ENCODE measurements around the gene GPR85. TPM values are rescaled to one million over a fixed set of nuclear protein-coding genes. Genes with fewer than 3 reads are reported as not detected.

Gene GPR85
- total RNA-seq, 6 donors from 2014 or later: 0.39 to 3.3 (median 1.7) TPM; not detected in 2

DNA sequence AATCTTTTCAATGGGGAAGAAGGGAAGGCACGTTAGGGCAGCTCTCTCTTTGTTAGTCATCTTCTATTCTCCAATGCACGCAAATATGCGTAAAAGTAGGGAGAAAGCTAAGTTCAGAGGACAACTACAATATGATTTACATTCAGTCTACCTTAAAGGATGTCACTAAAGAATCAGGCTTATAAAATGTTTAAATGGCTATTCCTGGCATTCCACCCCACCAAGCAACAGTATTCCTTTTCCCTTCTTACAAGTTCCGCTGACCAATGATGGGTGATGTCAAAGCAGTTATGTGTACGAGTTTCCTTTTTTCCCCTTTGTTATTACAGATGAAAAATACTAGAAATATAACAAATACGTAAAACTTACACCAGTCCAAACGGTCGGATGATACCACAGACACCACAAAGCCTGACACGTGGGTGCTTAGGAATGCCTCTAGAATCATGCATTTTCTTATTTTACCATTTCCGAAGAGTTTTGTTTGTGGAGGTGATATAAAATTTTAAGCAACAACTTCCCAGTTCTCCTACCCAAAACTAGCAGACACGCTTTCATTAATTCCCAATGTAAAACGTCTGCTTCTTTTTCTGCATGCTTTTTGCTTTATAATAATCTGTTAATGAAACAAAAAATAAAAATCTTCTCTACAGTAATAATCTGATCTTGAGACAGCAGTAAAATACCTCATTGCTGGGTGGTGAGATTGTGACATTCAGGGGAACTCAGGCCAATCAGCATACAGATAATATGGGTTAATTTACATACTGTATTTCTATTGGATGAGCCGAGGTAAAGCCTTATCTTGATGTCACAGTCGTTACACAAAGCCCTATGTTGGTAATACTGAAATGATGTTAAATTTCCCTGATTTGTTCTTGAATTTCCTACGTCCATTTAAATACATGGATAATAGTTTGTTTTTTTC, 708 bp upstream of the GPR85 start:
- H3K27ac ChIP-seq: no peak overlapping the region
- H3K4me3 ChIP-seq: peak overlapping the region in 2 of 4 donors; percentile 44 to 52
- no peak for DNase-seq
- no peak for TF ChIP-seq EP300 (IDR thresholded peaks at IDR 0.05)
- TF ChIP-seq, protein P1, sequence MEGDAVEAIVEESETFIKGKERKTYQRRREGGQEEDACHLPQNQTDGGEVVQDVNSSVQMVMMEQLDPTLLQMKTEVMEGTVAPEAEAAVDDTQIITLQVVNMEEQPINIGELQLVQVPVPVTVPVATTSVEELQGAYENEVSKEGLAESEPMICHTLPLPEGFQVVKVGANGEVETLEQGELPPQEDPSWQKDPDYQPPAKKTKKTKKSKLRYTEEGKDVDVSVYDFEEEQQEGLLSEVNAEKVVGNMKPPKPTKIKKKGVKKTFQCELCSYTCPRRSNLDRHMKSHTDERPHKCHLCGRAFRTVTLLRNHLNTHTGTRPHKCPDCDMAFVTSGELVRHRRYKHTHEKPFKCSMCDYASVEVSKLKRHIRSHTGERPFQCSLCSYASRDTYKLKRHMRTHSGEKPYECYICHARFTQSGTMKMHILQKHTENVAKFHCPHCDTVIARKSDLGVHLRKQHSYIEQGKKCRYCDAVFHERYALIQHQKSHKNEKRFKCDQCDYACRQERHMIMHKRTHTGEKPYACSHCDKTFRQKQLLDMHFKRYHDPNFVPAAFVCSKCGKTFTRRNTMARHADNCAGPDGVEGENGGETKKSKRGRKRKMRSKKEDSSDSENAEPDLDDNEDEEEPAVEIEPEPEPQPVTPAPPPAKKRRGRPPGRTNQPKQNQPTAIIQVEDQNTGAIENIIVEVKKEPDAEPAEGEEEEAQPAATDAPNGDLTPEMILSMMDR (IDR thresholded peaks at IDR 0.05): no peak
- TF ChIP-seq POLR2AphosphoS5 (IDR thresholded peaks at IDR 0.05): no peak
- no peak for TF ChIP-seq POLR2A (IDR thresholded peaks at IDR 0.05)
- 59 to 60% methylated on average over 15 of the region's 15 CpGs for WGBS, 2 donors
- H3K27me3 ChIP-seq: no peaks in the 10 kb centered on the region
- H3K9me3 ChIP-seq: no peaks in the 10 kb centered on the region
- ATAC-seq (ENCODE audit: low FRiP score in 2 of 2): peak; percentile 57 to 92
- H3K4me1 ChIP-seq: peaks cover 0 to 12% (median 6%) of the 10 kb centered on the region in 4 donors
- H3K36me3 ChIP-seq: no peaks in the 10 kb centered on the region

DNA sequence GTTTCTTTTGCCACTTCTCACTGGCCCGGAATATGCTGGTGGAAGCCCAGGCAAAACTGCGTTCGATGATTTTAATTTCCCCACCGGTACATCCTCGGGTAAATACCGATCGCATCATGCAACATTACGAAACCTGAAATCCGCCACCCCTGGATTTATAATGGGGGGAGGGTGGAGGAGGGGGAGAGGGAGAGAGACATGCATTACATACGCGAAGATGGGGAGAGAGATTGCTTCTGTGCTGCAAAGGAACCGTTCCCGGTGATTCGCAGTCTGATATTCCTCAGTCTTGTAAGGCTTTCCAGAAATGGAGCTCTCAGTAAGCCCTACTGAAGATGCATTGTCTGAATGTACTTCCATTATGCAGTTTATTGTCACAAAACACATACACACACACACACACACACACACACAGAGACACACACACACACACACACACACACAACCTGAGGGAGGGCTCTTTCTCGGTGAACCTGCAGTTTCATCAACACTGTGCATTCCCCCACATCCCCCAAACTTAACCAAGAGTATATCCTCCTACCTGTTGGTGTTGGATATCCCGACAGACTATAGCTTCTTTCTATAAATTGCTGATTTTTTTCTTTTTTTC, 741 bp downstream of the GPR85 start:
- ATAC-seq (ENCODE audit: low FRiP score in 2 of 2) (no peak), DNase-seq (no peak)
- no peak for TF ChIP-seq POLR2A (IDR thresholded peaks at IDR 0.05)
- peak overlapping the region in 3 of 4 donors; percentile 13 to 52 (median 44) for H3K4me3 ChIP-seq
- H3K27ac ChIP-seq: no peak overlapping the region
- H3K4me1 ChIP-seq: peaks cover 0 to 12% (median 6%) of the 10 kb centered on the region in 4 donors
- no peaks in the 10 kb centered on the region for H3K9me3 ChIP-seq
- H3K36me3 ChIP-seq: no peaks in the 10 kb centered on the region
- 35 to 38% methylated on average over 16 of the region's 16 CpGs for WGBS, 2 donors
- H3K27me3 ChIP-seq: no peaks in the 10 kb centered on the region

DNA sequence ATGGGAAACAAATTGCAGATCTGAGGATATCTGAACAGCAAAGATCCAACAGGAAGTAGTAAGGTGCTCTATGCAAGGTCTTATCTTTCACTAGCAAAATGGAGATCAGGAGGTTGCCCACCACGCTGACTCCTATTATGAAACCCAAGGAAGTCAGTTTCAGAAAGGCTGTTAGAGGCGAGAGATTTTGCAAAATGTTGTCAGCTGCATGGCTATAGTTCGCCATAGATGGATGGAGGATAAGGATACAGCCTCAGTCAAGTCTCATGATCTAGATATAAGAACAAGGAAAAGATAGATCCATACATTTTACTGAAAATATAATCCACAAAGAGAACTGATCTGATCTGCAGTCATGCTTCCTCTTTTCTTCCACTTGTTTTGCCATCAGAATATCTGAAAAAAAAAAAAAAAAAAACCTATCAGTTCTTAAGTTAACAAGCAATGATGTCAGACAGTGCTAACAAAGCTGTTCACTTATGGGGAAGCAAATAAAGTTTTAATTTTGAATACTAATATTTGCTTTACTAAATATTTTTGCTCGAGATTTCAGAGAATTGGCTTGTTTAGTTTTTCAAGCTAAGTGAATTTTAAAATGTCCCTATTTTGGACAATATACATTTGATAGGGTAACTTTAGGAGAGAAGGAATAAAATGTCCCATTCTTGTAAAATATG, 2.0 kb downstream of the GPR85 start:
- peaks cover 0 to 12% (median 6%) of the 10 kb centered on the region in 4 donors for H3K4me1 ChIP-seq
- WGBS, 2 donors: 69 to 80% methylated on average over 4 of the region's 4 CpGs
- no peak overlapping the region for H3K4me3 ChIP-seq
- H3K27ac ChIP-seq: no peak overlapping the region
- H3K27me3 ChIP-seq: no peaks in the 10 kb centered on the region
- H3K9me3 ChIP-seq: no peaks in the 10 kb centered on the region
- TF ChIP-seq EP300 (IDR thresholded peaks at IDR 0.05) (no peak), POLR2A (IDR thresholded peaks at IDR 0.05) (no peak), POLR2AphosphoS5 (IDR thresholded peaks at IDR 0.05) (no peak)
- TF ChIP-seq, protein P1 (IDR thresholded peaks at IDR 0.05): no peak
- DNase-seq (no peak), ATAC-seq (ENCODE audit: low FRiP score in 2 of 2) (no peak)
- no peaks in the 10 kb centered on the region for H3K36me3 ChIP-seq

DNA sequence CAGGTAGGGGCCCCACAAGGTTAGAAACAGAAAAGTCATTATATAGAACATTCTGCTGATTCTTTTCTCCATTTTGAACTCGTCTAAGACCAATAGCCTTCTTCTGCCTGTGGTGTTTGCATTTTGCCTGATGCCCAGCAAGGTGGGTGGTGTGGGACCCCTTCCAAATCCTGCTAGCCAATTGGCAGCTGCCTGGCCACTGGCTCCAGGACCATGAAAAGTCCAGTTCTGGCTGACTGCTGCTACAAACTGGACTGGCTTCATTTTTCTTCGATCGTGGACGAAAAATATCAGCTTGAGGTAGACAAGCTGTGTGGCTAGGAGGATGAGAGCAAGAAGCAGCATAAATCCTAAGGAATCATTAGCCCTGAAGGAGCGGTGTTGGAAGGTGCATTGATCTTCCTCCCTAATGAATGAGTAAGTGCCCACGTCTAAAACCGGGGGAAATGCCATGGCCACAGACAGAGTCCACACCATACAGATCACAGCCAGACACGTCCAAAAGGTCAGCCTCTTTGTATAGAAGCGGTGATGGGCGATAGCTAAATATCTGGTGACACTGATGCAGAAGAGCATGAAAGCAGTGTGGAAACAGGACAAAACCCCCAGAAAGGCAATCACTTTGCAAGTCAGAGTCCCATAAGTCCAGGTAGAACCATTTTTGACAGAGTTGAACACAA, 2.7 kb downstream of the GPR85 start:
- H3K27me3 ChIP-seq: no peaks in the 10 kb centered on the region
- no peak overlapping the region for H3K4me3 ChIP-seq
- H3K27ac ChIP-seq: no peak overlapping the region
- no peaks in the 10 kb centered on the region for H3K9me3 ChIP-seq
- TF ChIP-seq POLR2A (IDR thresholded peaks at IDR 0.05): no peak
- no peak for TF ChIP-seq EP300 (IDR thresholded peaks at IDR 0.05)
- TF ChIP-seq, protein P1 (IDR thresholded peaks at IDR 0.05): no peak
- TF ChIP-seq POLR2AphosphoS5 (IDR thresholded peaks at IDR 0.05): no peak
- DNase-seq (no peak), ATAC-seq (ENCODE audit: low FRiP score in 2 of 2) (no peak)
- WGBS, 2 donors: 88 to 90% methylated on average over 10 of the region's 10 CpGs
- peaks cover 0 to 12% (median 6%) of the 10 kb centered on the region in 4 donors for H3K4me1 ChIP-seq
- H3K36me3 ChIP-seq: no peaks in the 10 kb centered on the region

Measured in upper lobe of left lung (tissue), 6 donors.